ENCODE results near the gene FHOD3. TPM values are rescaled to one million over a fixed set of nuclear protein-coding genes. Genes with fewer than 3 reads are reported as not detected.

Gene FHOD3
- total and polyA plus RNA-seq, 2 of the 13 experiments (the other 11 are each of a cell fraction or from before 2014, with no cell fraction given): 0.07 TPM; not detected in 1

DNA sequence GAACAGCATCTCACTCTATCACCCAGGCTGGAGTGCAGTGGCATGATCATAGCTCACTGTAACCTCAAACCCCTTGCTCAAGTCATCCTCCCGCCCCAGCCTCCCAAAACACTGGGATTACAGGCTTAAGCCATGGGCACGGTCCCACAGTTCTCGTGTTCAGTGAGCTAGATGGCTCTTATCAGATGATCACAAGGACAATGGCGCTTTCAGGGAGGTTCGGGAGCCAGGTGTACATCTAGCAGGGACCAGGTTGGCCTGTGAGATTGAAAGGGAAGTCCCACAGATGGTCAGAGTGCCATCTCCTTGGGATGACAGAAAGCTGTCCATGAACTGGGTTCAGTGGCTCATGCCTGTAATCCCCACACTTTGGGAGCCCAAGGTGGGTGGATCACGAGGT lies 14.1 kb upstream of the FHOD3 start:
- Histone ChIP-seq H3K4me1 (ENCODE audit: insufficient read depth, low read length) (0 out of 2 replicates have a peak, but pooled peaks cover 7% of the 10 kb centered on the region), H3K79me2 (ENCODE audit: insufficient read depth, low read length) (no peaks in the 10 kb centered on the region), H2AFZ (ENCODE audit: low read length) (no peak overlapping the region), H3K4me3 (replicated peaks in 1 of 3; ENCODE audit: insufficient read depth in 1 of 3, low read depth in 2 of 3, low read length in 3 of 3) (no peak overlapping the region), H3K4me2 (ENCODE audit: low read depth, low read length) (no peak overlapping the region), H4K20me1 (ENCODE audit: insufficient read depth, low read length) (no peaks in the 10 kb centered on the region), H3K27me3 (ENCODE audit: control insufficient read depth in 1 of 2, insufficient read depth in 2 of 2, low read length in 2 of 2) (no peaks in the 10 kb centered on the region), H3K27ac (ENCODE audit: extremely low read length, insufficient read depth, low read length) (no peak overlapping the region), H3K9me3 (ENCODE audit: low read length) (peaks cover 3% of the 10 kb centered on the region), H3K9ac (ENCODE audit: insufficient read depth, low read depth, low read length) (no peak overlapping the region), H3K36me3 (replicated peaks in 1 of 2; ENCODE audit: control insufficient read depth in 1 of 2, insufficient read depth in 2 of 2, low read length in 2 of 2) (no peaks in the 10 kb centered on the region)
- intact Hi-C loops (cut with micrococcal nuclease; ENCODE audit: unreplicated experiment): loop anchor here (10.0 kb wide), 1 partner anchor 529 kb away; no protein-coding TSS in a partner anchor
- 0% methylated on average over 1 of the region's 6 CpGs for WGBS (ENCODE audit: low lambda C conversion rate)
- no peak for TF ChIP-seq ZNF253 (CRISPR knock-in tag; IDR thresholded peaks at IDR 0.05; ENCODE audit: borderline replicate concordance)
- no peak for TF ChIP-seq ZFP1 (CRISPR knock-in tag; IDR thresholded peaks at IDR 0.05)
- TF ChIP-seq XBP1 (CRISPR knock-in tag; IDR thresholded peaks at IDR 0.05): no peak
- TF ChIP-seq CHD2 (IDR thresholded peaks at IDR 0.05; ENCODE audit: low read depth, low read length): no peak
- no peak for TF ChIP-seq SRSF4 (IDR thresholded peaks at IDR 0.05; ENCODE audit: low read depth, low read length, poor library complexity, severe bottlenecking)
- TF ChIP-seq ADNP (CRISPR knock-in tag; IDR thresholded peaks at IDR 0.05): no peak
- no peak for TF ChIP-seq ZNF746 (CRISPR knock-in tag; IDR thresholded peaks at IDR 0.05)
- TF ChIP-seq ATRX (CRISPR knock-in tag; IDR thresholded peaks at IDR 0.05; ENCODE audit: borderline replicate concordance): no peak
- TF ChIP-seq, protein P1, sequence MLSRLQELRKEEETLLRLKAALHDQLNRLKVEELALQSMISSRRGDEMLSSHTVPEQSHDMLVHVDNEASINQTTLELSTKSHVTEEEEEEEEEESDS (CRISPR knock-in tag; IDR thresholded peaks at IDR 0.05; ENCODE audit: borderline replicate concordance): no peak
- DNase-seq (ENCODE audit: low spot score) (no peak), FAIRE-seq (no peak), ATAC-seq (no peak)
- no TSS peak for BruUV-seq (replicated peaks)
- CTCF ChIA-PET (ENCODE audit: low intra/inter-chr PET ratio, low total read pairs): interaction anchor here (1.2 to 5.2 kb wide), 2 partner anchors 187 to 266 kb away, joined by 6 to 79 read pairs; no protein-coding TSS in a partner anchor
- POLR2A ChIA-PET: interaction anchor here (1.0 kb wide), 1 partner anchor 188 kb away, joined by 3 read pairs; no protein-coding TSS in a partner anchor
- in situ Hi-C loops (cut with HindIII; ENCODE audit: extremely low pct_ligation_motif_present, low pct_unique_long_range_greater_than_20kb): loop anchor here (5.0 to 10.0 kb wide), 3 partner anchors 191 to 526 kb away; no protein-coding TSS in a partner anchor

All from HepG2 (cell line).